ENCODE data around the gene LRRC61.

LRRC61 gene

GRCh38 chr7:150380463-150380862 lies 57.3 kb downstream of the LRRC61 start:
- no peak for TF ChIP-seq EP300 (IDR thresholded peaks at IDR 0.05; ENCODE audit: borderline replicate concordance)
- no peak for TF ChIP-seq MAX (IDR thresholded peaks at IDR 0.05)
- TF ChIP-seq EGR1 (IDR thresholded peaks at IDR 0.05) = no peak
- no peak for TF ChIP-seq TAF1 (IDR thresholded peaks at IDR 0.05; ENCODE audit: low read depth)
- TF ChIP-seq NFIC (IDR thresholded peaks at IDR 0.05) = no peak
- no peak for TF ChIP-seq TCF12 (IDR thresholded peaks at IDR 0.05; ENCODE audit: low read depth)
- TF ChIP-seq FOXM1 (IDR thresholded peaks at IDR 0.05; ENCODE audit: borderline replicate concordance, low read depth) = no peak
- TF ChIP-seq USF1 (IDR thresholded peaks at IDR 0.05) = no peak

- TF ChIP-seq FOXM1 (IDR thresholded peaks at IDR 0.05; ENCODE audit: borderline replicate concordance, low read depth) = no peak
- TF ChIP-seq RAD21 (IDR thresholded peaks at IDR 0.05; ENCODE audit: low read depth) = no peak
- TF ChIP-seq TEAD4 (IDR thresholded peaks at IDR 0.05) = no peak
- no peak for TF ChIP-seq CREB1 (IDR thresholded peaks at IDR 0.05; ENCODE audit: low read depth)
- no peak for TF ChIP-seq MAX (IDR thresholded peaks at IDR 0.05)
- no peak for TF ChIP-seq TCF12 (IDR thresholded peaks at IDR 0.05; ENCODE audit: low read depth)
- TF ChIP-seq CEBPB (IDR thresholded peaks at IDR 0.05) = no peak
- TF ChIP-seq USF1 (IDR thresholded peaks at IDR 0.05) = no peak
- no peak for TF ChIP-seq NFIC (IDR thresholded peaks at IDR 0.05)
- TF ChIP-seq TAF1 (IDR thresholded peaks at IDR 0.05; ENCODE audit: low read depth) = no peak
- TF ChIP-seq EGR1 (IDR thresholded peaks at IDR 0.05) = no peak
- no peak for TF ChIP-seq YY1 (IDR thresholded peaks at IDR 0.05; ENCODE audit: low read depth)
- no peak for TF ChIP-seq ZBTB7A (IDR thresholded peaks at IDR 0.05; ENCODE audit: low read depth)
- TF ChIP-seq REST (IDR thresholded peaks at IDR 0.05; ENCODE audit: low read depth) = no peak
- TF ChIP-seq EP300 (IDR thresholded peaks at IDR 0.05; ENCODE audit: borderline replicate concordance) = no peak
Observed at GRCh38 chr7:150381096-150381495, 57.9 kb downstream of the LRRC61 start.

- TF ChIP-seq RAD21 (IDR thresholded peaks at IDR 0.05; ENCODE audit: low read depth) (no peak), EP300 (IDR thresholded peaks at IDR 0.05; ENCODE audit: borderline replicate concordance) (no peak), MAX (IDR thresholded peaks at IDR 0.05) (no peak), TEAD4 (IDR thresholded peaks at IDR 0.05) (no peak), TAF1 (IDR thresholded peaks at IDR 0.05; ENCODE audit: low read depth) (no peak), YY1 (IDR thresholded peaks at IDR 0.05; ENCODE audit: low read depth) (no peak), ZBTB7A (IDR thresholded peaks at IDR 0.05; ENCODE audit: low read depth) (no peak), REST (IDR thresholded peaks at IDR 0.05; ENCODE audit: low read depth) (no peak), EGR1 (IDR thresholded peaks at IDR 0.05) (no peak), USF1 (IDR thresholded peaks at IDR 0.05) (no peak), TCF12 (IDR thresholded peaks at IDR 0.05; ENCODE audit: low read depth) (no peak), NFIC (IDR thresholded peaks at IDR 0.05) (no peak), CEBPB (IDR thresholded peaks at IDR 0.05) (no peak), FOXM1 (IDR thresholded peaks at IDR 0.05; ENCODE audit: borderline replicate concordance, low read depth) (no peak), CREB1 (IDR thresholded peaks at IDR 0.05; ENCODE audit: low read depth) (no peak)
Observed at GRCh38 chr7:150381785-150382122, 58.6 kb downstream of the LRRC61 start.

GRCh38 chr7:150382123-150382843 lies 59.1 kb downstream of the LRRC61 start:
- TF ChIP-seq CREB1 (IDR thresholded peaks at IDR 0.05; ENCODE audit: low read depth) = no peak
- TF ChIP-seq NFIC (IDR thresholded peaks at IDR 0.05) = no peak
- TF ChIP-seq ZBTB7A (IDR thresholded peaks at IDR 0.05; ENCODE audit: low read depth) = no peak
- no peak for TF ChIP-seq MAX (IDR thresholded peaks at IDR 0.05)
- no peak for TF ChIP-seq REST (IDR thresholded peaks at IDR 0.05; ENCODE audit: low read depth)
- TF ChIP-seq YY1 (IDR thresholded peaks at IDR 0.05; ENCODE audit: low read depth) = no peak
- TF ChIP-seq EGR1 (IDR thresholded peaks at IDR 0.05) = no peak
- no peak for TF ChIP-seq TAF1 (IDR thresholded peaks at IDR 0.05; ENCODE audit: low read depth)
- TF ChIP-seq EP300 (IDR thresholded peaks at IDR 0.05; ENCODE audit: borderline replicate concordance) = no peak

Data from Ishikawa (cell line).